Endothelial cell of umbilical vein (primary cell): ENCODE measurements around the gene RNU1-1. TPM values are rescaled to one million over a fixed set of nuclear protein-coding genes. Genes with fewer than 3 reads are reported as not detected.
"Not testable (repeated sequence)": the region's sequence is repeated elsewhere in the genome, so short reads cannot be mapped to it uniquely, and the experiment has no call there.

Source experiments
- BruUV-seq: library from RNA; stranded (reverse); fragments of 400-500 nt; replicated peaks from 2 replicates; lab custom pipeline; 2021; lab: Mats Ljungman, UMichigan
- CTCF ChIA-PET: fragments of 300-600, 350-600 bp; sonication (Branson Sonifier 250); formaldehyde crosslinking; loops from one replicate; lab custom pipeline; 2021; ENCODE audit warnings: antibody characterized with exemption, inconsistent platforms; lab: Charles Lee
- POLR2A ChIA-PET: fragments of 300-600, 350-600 bp; sonication (Branson Sonifier 250); formaldehyde crosslinking; loops from one replicate; lab custom pipeline; 2021; ENCODE audit warnings: antibody characterized with exemption, inconsistent platforms; lab: Charles Lee
- DNase-seq: peaks from one replicate; pipeline ENCODE4 v3.0.0-alpha.2; 2011; ENCODE audit warnings: low read depth, low spot score
- FAIRE-seq: peaks from 2 replicates; lab custom pipeline; 2011; peaks lifted over from hg19 to GRCh38; lab: Jason Lieb, UNC
- H2AFZ ChIP-seq: 2 replicates; pipeline ENCODE4 v1.6.0; 2012; ENCODE audit warnings: low read depth, low read length, control low read depth, inconsistent platforms
- H3K27ac ChIP-seq: 2 replicates; pipeline ENCODE4 v1.5.1; 2011; ENCODE audit warnings: low read depth, mild to moderate bottlenecking, control low read depth, low read length, moderate library complexity; ENCODE audit not compliant: insufficient read depth
- H3K27me3 ChIP-seq, 2 experiments: 2 replicates each; pipeline versions ENCODE4 v1.6.0 to v1.6.1; 2011; ENCODE audit warnings: low read length in 2 of 2, mixed read lengths in 1 of 2; ENCODE audit not compliant: control insufficient read depth in 2 of 2, insufficient read depth in 2 of 2
- H3K36me3 ChIP-seq, 2 experiments: 2 replicates in 1 of 2; 3 replicates in 1 of 2; pipeline ENCODE4 v1.5.1; 2011; ENCODE audit warnings: low read length in 2 of 2, mild to moderate bottlenecking in 1 of 2, moderate library complexity in 1 of 2; ENCODE audit not compliant: control insufficient read depth in 2 of 2, insufficient read depth in 2 of 2; ENCODE audit errors: extremely low read depth in 1 of 2
- H3K4me1 ChIP-seq: 3 replicates; pipeline ENCODE4 v1.5.1; 2011; ENCODE audit warnings: mild to moderate bottlenecking, low read length; ENCODE audit not compliant: control insufficient read depth, insufficient read depth; ENCODE audit errors: extremely low read depth
- H3K4me2 ChIP-seq: 2 replicates; pipeline ENCODE4 v1.6.1; 2011; ENCODE audit warnings: low read length, control low read depth, mixed read lengths; ENCODE audit not compliant: insufficient read depth
- H3K4me3 ChIP-seq, 3 experiments: fragments of 200-600 bp in 1 of 3; sonication (generic), shearing (Covaris generic) in 1 of 3; replicated peaks in 1 of 3; 2 replicates each; pipeline ENCODE4 v1.5.1; 2011 to 2016; ENCODE audit warnings: control low read depth in 3 of 3, low read length in 3 of 3, mild to moderate bottlenecking in 2 of 3, inconsistent platforms in 1 of 3, low read depth in 1 of 3, moderate library complexity in 1 of 3; ENCODE audit not compliant: insufficient read depth in 1 of 3
- H3K79me2 ChIP-seq: 2 replicates; pipeline ENCODE4 v1.6.0; 2012; ENCODE audit warnings: low read length, inconsistent platforms; ENCODE audit not compliant: control insufficient read depth, insufficient read depth
- H3K9ac ChIP-seq: replicated peaks from 2 replicates; pipeline ENCODE3; 2011; ENCODE audit warnings: low read length, control low read depth; ENCODE audit not compliant: insufficient read depth; ENCODE audit errors: extremely low read depth
- H3K9me1 ChIP-seq: replicated peaks from 3 replicates; pipeline ENCODE4 v1.6.0; 2011; ENCODE audit warnings: mild to moderate bottlenecking, low read length; ENCODE audit not compliant: control insufficient read depth, insufficient read depth; ENCODE audit errors: extremely low read depth
- H3K9me3 ChIP-seq: replicated peaks from 2 replicates; pipeline ENCODE4 v1.5.1; 2012; ENCODE audit warnings: low read length, inconsistent platforms; ENCODE audit not compliant: control insufficient read depth, insufficient read depth
- H4K20me1 ChIP-seq: replicated peaks from 2 replicates; pipeline ENCODE3; 2011; ENCODE audit warnings: mild to moderate bottlenecking, low read length; ENCODE audit not compliant: control insufficient read depth, insufficient read depth; ENCODE audit errors: extremely low read depth
- dilution Hi-C: fragments of 300-500 bp; cut with MboI; formaldehyde crosslinking; loops from one replicate; pipeline ENCODE4 v1.15.0; 2019; ENCODE audit warnings: low sequenced_read_pairs; ENCODE audit not compliant: extremely low pct_ligation_motif_present
- intact Hi-C: fragments of 100-400 bp; cut with micrococcal nuclease; formaldehyde crosslinking; loops from one replicate; pipeline ENCODE4 v1.10.0; 2022
- polyA plus RNA-seq, 4 experiments: library from polyadenylated mRNA; depleted of rRNA in 3 of 4; stranded (reverse) in 3 of 4; unstranded in 1 of 4; fragments of >200 nt; gene quantifications; 2 replicates each; pipeline versions ENCODE4 v1.2.1 to v1.2.3, GENCODE V29; 2011 to 2012; ENCODE audit warnings: missing spikeins in 1 of 4
- total RNA-seq: library from RNA; stranded (reverse); gene quantifications from 2 replicates; pipeline ENCODE4 v1.2.3, GENCODE V29; 2021

Gene RNU1-1
- total and polyA plus RNA-seq, 2 donors (not counting 3 experiments of a cell fraction or from before 2014, with no cell fraction given) = 206 to 1,319 TPM

DNA sequence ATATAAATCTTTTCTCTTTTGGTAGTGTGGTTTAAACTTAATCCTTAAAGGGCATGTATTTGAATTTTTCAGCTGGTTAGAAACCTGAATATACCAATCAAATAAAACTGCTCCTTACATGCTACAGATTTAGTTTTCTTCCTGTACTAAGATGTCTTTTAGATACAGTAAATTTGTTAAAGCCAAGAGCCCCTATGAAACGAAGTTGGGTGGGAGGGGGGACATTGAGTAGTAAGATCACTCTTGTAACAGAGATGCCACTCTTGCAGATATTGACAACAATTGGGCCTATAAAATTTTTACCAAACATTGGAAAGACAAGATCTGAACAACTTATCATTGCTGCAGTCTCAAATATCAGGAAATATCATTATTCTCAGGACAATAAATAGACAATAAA, 2.2 kb downstream of the RNU1-1 start:
- H4K20me1 ChIP-seq, DNase-seq, BruUV-seq, H3K9me1 ChIP-seq, FAIRE-seq, H3K9ac ChIP-seq, H3K79me2 ChIP-seq, H2AFZ ChIP-seq, dilution Hi-C loops, POLR2A ChIA-PET, H3K9me3 ChIP-seq, H3K4me1 ChIP-seq, H3K27ac ChIP-seq, H3K4me3 ChIP-seq, CTCF ChIA-PET, H3K36me3 ChIP-seq, H3K27me3 ChIP-seq, H3K4me2 ChIP-seq: not testable (repeated sequence)
- intact Hi-C loops = loop anchor here (5.0 kb wide), 1 partner anchor 140 kb away; no protein-coding TSS in a partner anchor

GRCh38 chr1:16508861-16509445, 5.1 kb downstream of the RNU1-1 start:
- dilution Hi-C loops = not testable (repeated sequence)
- peak; percentile 41 for DNase-seq

DNA sequence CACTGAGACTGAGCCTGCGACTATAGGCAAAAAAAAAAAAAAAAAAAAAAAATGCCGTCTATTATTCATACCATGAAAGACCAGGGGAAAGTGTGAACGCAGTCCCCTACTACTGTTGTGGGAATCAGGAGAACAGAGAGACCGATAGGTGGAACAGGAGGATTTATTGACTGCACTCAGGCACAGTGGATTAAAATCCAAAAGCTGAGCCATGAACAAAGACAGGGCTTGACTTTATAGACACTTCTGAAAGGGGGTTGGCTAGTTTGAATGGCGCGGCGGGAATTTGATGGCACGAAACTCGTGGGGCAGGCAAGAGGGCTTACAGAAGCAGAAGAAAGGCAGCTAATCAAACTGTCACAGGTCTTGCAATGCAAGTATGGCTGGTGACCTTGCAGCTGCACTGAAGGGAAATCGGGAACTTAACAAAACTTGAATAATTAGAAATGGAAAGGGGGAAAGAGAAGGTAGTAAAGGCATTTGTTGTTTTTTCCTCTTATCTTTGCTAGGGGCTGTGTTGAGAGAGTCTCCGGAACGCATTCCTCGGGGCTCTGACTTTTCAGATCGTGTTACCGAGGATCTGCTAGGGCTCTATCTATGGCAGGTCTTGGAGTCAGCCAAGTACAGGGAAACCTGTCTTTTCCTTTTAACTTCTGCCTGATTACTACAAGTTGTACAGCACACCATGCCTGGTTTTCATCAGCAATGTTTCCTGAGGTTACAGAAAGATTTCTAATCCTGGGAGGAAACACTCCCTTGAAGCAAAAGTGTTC, 7.5 kb downstream of the RNU1-1 start:
- CTCF ChIA-PET, FAIRE-seq: not testable (repeated sequence)

More at GRCh38 chr1:16508861-16509445, 5.1 kb downstream of the RNU1-1 start:
- H3K4me1 ChIP-seq, H3K9me3 ChIP-seq, H3K27me3 ChIP-seq, H3K27ac ChIP-seq, intact Hi-C loops, H3K4me3 ChIP-seq, CTCF ChIA-PET, FAIRE-seq, H2AFZ ChIP-seq, H3K9ac ChIP-seq, BruUV-seq, H4K20me1 ChIP-seq, H3K4me2 ChIP-seq, POLR2A ChIA-PET, H3K9me1 ChIP-seq, H3K36me3 ChIP-seq, H3K79me2 ChIP-seq: not testable (repeated sequence)

GRCh38 chr1:16505870-16506269, 8.2 kb downstream of the RNU1-1 start:
- H3K9ac ChIP-seq, CTCF ChIA-PET, H3K4me2 ChIP-seq, H3K9me1 ChIP-seq, intact Hi-C loops, H3K27me3 ChIP-seq, POLR2A ChIA-PET, H3K36me3 ChIP-seq, H2AFZ ChIP-seq, DNase-seq, H3K4me3 ChIP-seq, BruUV-seq, H3K4me1 ChIP-seq, H3K9me3 ChIP-seq, FAIRE-seq, H4K20me1 ChIP-seq, H3K79me2 ChIP-seq, H3K27ac ChIP-seq, dilution Hi-C loops: not testable (repeated sequence)

More for the DNA sequence above, 7.5 kb downstream of the RNU1-1 start:
- H3K4me2 ChIP-seq, H4K20me1 ChIP-seq, H3K4me3 ChIP-seq, H3K4me1 ChIP-seq, H3K79me2 ChIP-seq, H3K27ac ChIP-seq, POLR2A ChIA-PET, dilution Hi-C loops, H3K36me3 ChIP-seq, intact Hi-C loops, BruUV-seq, H2AFZ ChIP-seq, H3K9me3 ChIP-seq, H3K27me3 ChIP-seq, H3K9me1 ChIP-seq, H3K9ac ChIP-seq: not testable (repeated sequence)
- peak; percentile 11 for DNase-seq
